ENCODE measurements around the gene DNAJB1.

DNA sequence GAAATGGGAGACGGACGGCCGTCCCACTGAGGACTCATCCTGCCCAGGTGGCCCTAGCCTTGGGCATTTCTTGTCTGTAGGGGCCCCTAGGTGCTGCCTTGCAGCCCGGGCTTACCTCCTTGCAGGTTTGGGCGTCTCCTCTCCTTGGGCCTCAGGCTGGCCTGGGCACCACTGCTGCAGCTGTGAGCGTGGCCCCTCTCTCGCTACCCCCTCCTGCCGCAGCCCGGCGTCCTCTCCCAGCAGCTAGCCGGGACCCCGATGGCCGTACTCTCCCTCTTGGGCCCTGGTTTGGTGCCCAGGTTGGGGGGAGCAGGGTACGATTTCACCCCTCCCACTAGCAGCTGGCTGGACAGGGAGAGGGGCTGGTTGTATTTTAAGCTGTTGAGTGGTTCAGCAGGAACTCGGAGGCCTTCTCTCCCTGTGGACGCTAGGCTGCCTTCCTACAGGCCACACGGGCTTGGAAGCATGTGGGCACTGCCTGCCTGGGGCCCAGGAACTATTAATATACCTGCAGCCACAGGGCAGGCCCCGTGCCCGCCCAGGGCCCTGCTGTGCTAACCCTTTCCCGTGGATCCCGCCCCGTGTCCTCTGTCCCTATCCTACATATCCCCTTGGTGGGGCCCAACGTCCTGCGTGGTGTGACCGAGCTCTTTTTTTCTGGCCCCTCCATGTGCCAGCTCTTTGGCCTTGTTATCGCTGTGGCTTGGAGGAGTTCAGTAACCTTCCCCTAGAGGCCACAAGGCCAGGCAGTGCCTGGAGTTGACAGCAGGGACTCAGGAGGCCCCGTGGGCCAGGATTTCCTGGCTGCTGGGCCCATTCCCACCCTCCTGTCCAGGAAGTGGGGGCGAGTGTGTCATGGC is 41.9 kb upstream of the DNAJB1 start:
- TF ChIP-seq EZH2phosphoT487 (IDR thresholded peaks at IDR 0.05; ENCODE audit: insufficient read depth, low read depth): no peak
- no peak for TF ChIP-seq EZH2 (IDR thresholded peaks at IDR 0.05; ENCODE audit: insufficient read depth, poor library complexity, severe bottlenecking)

Measured in GM23248 (cell line).